HG03135 (cell line): ENCODE measurements around the gene KCP.
"Not testable (repeated sequence)": the region's sequence is repeated elsewhere in the genome, so short reads cannot be mapped to it uniquely, and the experiment has no call there.

ENCODE experiments used
- ATAC-seq: cut with Tn5 transposase; IDR thresholded peaks from one replicate; pipeline ENCODE4 v1.9.1; 2021; ENCODE audit warnings: mild to moderate bottlenecking, moderate library complexity; ENCODE audit not compliant: unreplicated experiment

KCP gene

GRCh38 chr7:128910569-128910945 is at the start of gene KCP:
Gene KCP (minus strand): TSS chr7:128910709. CDS start chr7:128910676, 33 bp downstream.
- ATAC-seq, result no peak

GRCh38 chr7:128959296-128959695 is 48.8 kb upstream of the KCP start:
- ATAC-seq, result no peak

- ATAC-seq, result no peak
Measured at GRCh38 chr7:128955981-128956380, 45.5 kb upstream of the KCP start.

GRCh38 chr7:128954830-128955802 is 44.6 kb upstream of the KCP start:
- ATAC-seq, result peak; percentile 66

GRCh38 chr7:128954150-128954549 is 43.6 kb upstream of the KCP start:
- ATAC-seq, result no peak

- no peak for ATAC-seq
Measured at GRCh38 chr7:128951296-128951695, 40.8 kb upstream of the KCP start.

- no peak for ATAC-seq
Measured at GRCh38 chr7:128948976-128949760, 38.7 kb upstream of the KCP start.

- no peak for ATAC-seq
Measured at GRCh38 chr7:128948312-128948973, 37.9 kb upstream of the KCP start.

- ATAC-seq, result no peak
Measured at GRCh38 chr7:128947854-128948253, 37.3 kb upstream of the KCP start.

GRCh38 chr7:128946936-128947830 is 36.7 kb upstream of the KCP start:
- no peak for ATAC-seq

- no peak for ATAC-seq
Measured at GRCh38 chr7:128945668-128946366, 35.3 kb upstream of the KCP start.

GRCh38 chr7:128944487-128945236 is 34.2 kb upstream of the KCP start:
- ATAC-seq, result no peak

- not testable (repeated sequence) for ATAC-seq
Measured at GRCh38 chr7:128943251-128943650, 32.7 kb upstream of the KCP start.

GRCh38 chr7:128941946-128942526 is 31.5 kb upstream of the KCP start:
- no peak for ATAC-seq

GRCh38 chr7:128941323-128941890 is 30.9 kb upstream of the KCP start:
- no peak for ATAC-seq

- ATAC-seq, result peak; percentile 58
Measured at GRCh38 chr7:128940494-128941322, 30.2 kb upstream of the KCP start.

GRCh38 chr7:128939861-128940410 is 29.4 kb upstream of the KCP start:
- peak; percentile 18 for ATAC-seq
